ENCODE results near the gene ERMAP. TPM values are rescaled to one million over a fixed set of nuclear protein-coding genes. Genes with fewer than 3 reads are reported as not detected.

Gene ERMAP
- total and polyA plus RNA-seq, 2 of the 8 experiments (the other 6 are each of a cell fraction or from before 2014, with no cell fraction given) = 2.5 to 3.9 TPM

DNA sequence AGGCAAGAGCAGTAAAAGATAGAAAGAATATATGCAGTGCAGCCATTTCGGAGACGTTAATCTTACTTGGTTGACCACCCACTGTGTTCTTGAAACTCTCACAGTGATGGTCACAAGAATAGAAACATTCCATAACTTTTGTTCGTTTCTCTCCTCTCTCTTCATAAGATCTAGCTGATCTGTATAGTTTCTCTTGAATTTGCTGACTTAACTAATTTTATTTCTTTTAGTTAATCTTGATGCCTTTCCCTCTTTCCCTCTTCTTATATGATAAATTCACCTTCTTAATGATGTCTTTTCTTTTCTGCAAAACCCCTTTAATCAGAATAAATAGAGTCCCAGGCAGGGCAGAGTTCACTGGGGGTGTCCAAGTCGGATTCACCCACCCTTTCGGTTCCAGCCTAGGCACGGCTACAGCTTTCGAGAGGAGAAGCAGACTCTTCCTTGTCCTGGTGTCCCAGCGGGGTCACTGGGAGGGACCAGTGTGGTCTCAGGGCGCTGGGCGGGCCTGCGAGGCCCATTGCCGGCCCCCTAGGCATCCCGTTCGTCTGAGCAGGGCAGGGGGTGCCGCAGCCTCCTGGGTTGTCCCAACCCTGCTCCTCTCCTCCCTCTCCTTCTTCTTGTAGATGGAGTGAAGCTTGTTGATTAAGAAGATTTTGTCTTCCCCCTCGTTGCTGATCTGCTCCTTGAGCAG lies 69.3 kb downstream of the ERMAP start:
- H2BK120ac ChIP-seq (replicated peaks; ENCODE audit: low read depth, low read length) = no peak overlapping the region
- no peak overlapping the region for H4K91ac ChIP-seq (replicated peaks; ENCODE audit: insufficient read length, low read length)
- H3K56ac ChIP-seq (replicated peaks; ENCODE audit: insufficient read length, low read depth, low read length) = no peak overlapping the region
- H3K23ac ChIP-seq (ENCODE audit: insufficient read length) = no peak overlapping the region
- H2BK5ac ChIP-seq (ENCODE audit: low read depth, low read length) = no peak overlapping the region
- DNase-seq (ENCODE audit: low read depth in 1 of 2, low spot score in 2 of 2) (no peak), FAIRE-seq (no peak)
- H3K14ac ChIP-seq (ENCODE audit: insufficient read length) = no peak overlapping the region
- no peaks in the 10 kb centered on the region for H3K79me2 ChIP-seq (ENCODE audit: control insufficient read depth in 1 of 2, insufficient read depth in 2 of 2, low read length in 2 of 2)
- no peaks in the 10 kb centered on the region for H3K27me3 ChIP-seq (replicated peaks in 1 of 4; ENCODE audit: control insufficient read depth in 3 of 4, extremely low read depth in 1 of 4, insufficient read depth in 3 of 4, low read length in 3 of 4)
- H3K18ac ChIP-seq (ENCODE audit: extremely low read depth, low read length) = no peak overlapping the region
- no peaks in the 10 kb centered on the region for H3K36me3 ChIP-seq (ENCODE audit: control insufficient read depth in 2 of 4, insufficient read depth in 4 of 4, low read length in 3 of 4)
- H2AFZ ChIP-seq (ENCODE audit: low read length) = no peak overlapping the region
- H3K9me3 ChIP-seq (ENCODE audit: insufficient read depth in 2 of 2, low read depth in 1 of 2, low read length in 1 of 2) = no peaks in the 10 kb centered on the region
- no peak overlapping the region for H3K4me2 ChIP-seq (ENCODE audit: insufficient read depth in 1 of 2, low read depth in 2 of 2, low read length in 2 of 2)
- no peak for TF ChIP-seq YY1 (IDR thresholded peaks at IDR 0.05; ENCODE audit: low read depth, low read length)
- TF ChIP-seq MAFK (IDR thresholded peaks at IDR 0.05; ENCODE audit: low read depth, low read length) = peak; percentile 41; the same call in 1 of the 2 replicates
- peak overlapping the region; percentile 51; the same call in 1 of the 2 replicates for H4K8ac ChIP-seq (ENCODE audit: extremely low read depth, insufficient read depth, low read length)
- WGBS, 2 experiments (ENCODE audit: extremely low coverage in 1 of 2, insufficient coverage in 1 of 2, insufficient read length in 1 of 2, insufficient replicate concordance in 2 of 2, low coverage in 1 of 2, low lambda C conversion rate in 2 of 2, missing lambda C conversion rate in 1 of 2) = 93% methylated on average over 16 of the region's 16 CpGs; no CpG with 5 or more reads in 1 of the 2 experiments
- no peak overlapping the region for H2BK15ac ChIP-seq (ENCODE audit: low read length)
- H3K23me2 ChIP-seq (ENCODE audit: low read depth, low read length) = no peaks in the 10 kb centered on the region
- no peak overlapping the region for H2BK12ac ChIP-seq (ENCODE audit: low read depth, low read length)
- no peak overlapping the region for H3K4me3 ChIP-seq (ENCODE audit: extremely low read depth in 1 of 4, insufficient read depth in 2 of 4, low read depth in 3 of 4, low read length in 4 of 4)
- H3K27ac ChIP-seq (ENCODE audit: low read depth, low read length) = no peak overlapping the region
- CTCF ChIA-PET (ENCODE audit: partially characterized antibody) = interaction anchor here (1.2 to 2.2 kb wide), 3 partner anchors 23 to 108 kb away, joined by 3 to 8 read pairs (median 5); partner anchors contain the start of gene ZNF691
- no peaks in the 10 kb centered on the region; a peak in 1 of 7 replicates for H3K4me1 ChIP-seq (replicated peaks in 1 of 4; ENCODE audit: control insufficient read depth in 3 of 4, insufficient read depth in 4 of 4, low read length in 3 of 4)
- no peak overlapping the region for H2AK5ac ChIP-seq (ENCODE audit: low read depth, low read length)
- POLR2A ChIA-PET (ENCODE audit: partially characterized antibody) = no interaction called here
- H3K79me1 ChIP-seq (ENCODE audit: low read depth, low read length) = no peaks in the 10 kb centered on the region
- no peak overlapping the region for H3K4ac ChIP-seq (replicated peaks; ENCODE audit: insufficient read length, low read depth, low read length)
- H4K20me1 ChIP-seq (replicated peaks in 1 of 2; ENCODE audit: control insufficient read depth in 1 of 2, insufficient read depth in 2 of 2, low read length in 2 of 2) = no peaks in the 10 kb centered on the region
- no peak overlapping the region for H2BK20ac ChIP-seq (ENCODE audit: low read length)
- no peak overlapping the region for H4K5ac ChIP-seq (ENCODE audit: insufficient read length, low read depth, low read length)
- H3K9ac ChIP-seq (replicated peaks in 1 of 4; ENCODE audit: extremely low read depth in 1 of 4, low read depth in 3 of 4, low read length in 3 of 4) = no peak overlapping the region

Measured in H1 (cell line).